PC-3 (cell line): ENCODE data around the gene SLC39A11.

ENCODE experiments used
- EZH2 ChIP-seq: fragments of 300-600 bp; sonication (generic); IDR thresholded peaks from one replicate; pipeline ENCODE4 v1.6.1; 2017; ENCODE audit warnings: antibody characterized with exemption, mild to moderate bottlenecking, low read length; ENCODE audit not compliant: unreplicated experiment
- EZH2phosphoT487 ChIP-seq: fragments of 300-600 bp; sonication (generic); IDR thresholded peaks from 2 replicates; pipeline ENCODE4 v1.6.1; 2018; ENCODE audit warnings: mild to moderate bottlenecking, antibody characterized with exemption, low read length, borderline replicate concordance
- TF ChIP-seq, protein P1 (sequence below): fragments of 300-600 bp; sonication (generic); conservative IDR thresholded peaks from 2 replicates; pipeline ENCODE4 v1.5.1; 2017; ENCODE audit warnings: antibody characterized with exemption, low read depth, mild to moderate bottlenecking, low read length

DNA sequence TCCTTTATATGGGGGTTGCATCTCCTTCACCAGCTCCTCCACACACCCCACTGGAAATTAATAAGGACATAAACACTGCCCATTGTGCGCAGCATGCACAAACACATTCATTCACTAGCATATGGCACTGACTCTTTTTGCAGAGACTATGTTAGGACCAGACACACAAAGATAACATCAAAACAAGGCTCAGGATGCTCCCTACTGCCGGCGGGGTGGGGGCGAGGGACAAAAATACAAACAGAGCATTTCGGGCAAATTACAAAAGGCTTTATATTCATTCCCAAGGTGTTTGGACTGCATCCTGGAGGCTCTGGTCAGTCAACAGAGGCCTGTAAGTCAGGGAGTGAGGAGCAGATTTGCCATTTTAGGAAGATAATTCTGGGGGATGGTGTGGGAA, 299.7 kb downstream of the SLC39A11 start:
- TF ChIP-seq, protein P1, sequence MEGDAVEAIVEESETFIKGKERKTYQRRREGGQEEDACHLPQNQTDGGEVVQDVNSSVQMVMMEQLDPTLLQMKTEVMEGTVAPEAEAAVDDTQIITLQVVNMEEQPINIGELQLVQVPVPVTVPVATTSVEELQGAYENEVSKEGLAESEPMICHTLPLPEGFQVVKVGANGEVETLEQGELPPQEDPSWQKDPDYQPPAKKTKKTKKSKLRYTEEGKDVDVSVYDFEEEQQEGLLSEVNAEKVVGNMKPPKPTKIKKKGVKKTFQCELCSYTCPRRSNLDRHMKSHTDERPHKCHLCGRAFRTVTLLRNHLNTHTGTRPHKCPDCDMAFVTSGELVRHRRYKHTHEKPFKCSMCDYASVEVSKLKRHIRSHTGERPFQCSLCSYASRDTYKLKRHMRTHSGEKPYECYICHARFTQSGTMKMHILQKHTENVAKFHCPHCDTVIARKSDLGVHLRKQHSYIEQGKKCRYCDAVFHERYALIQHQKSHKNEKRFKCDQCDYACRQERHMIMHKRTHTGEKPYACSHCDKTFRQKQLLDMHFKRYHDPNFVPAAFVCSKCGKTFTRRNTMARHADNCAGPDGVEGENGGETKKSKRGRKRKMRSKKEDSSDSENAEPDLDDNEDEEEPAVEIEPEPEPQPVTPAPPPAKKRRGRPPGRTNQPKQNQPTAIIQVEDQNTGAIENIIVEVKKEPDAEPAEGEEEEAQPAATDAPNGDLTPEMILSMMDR: no peak
- TF ChIP-seq EZH2phosphoT487 (no peak), EZH2 (no peak)
